Frontal cortex (tissue), 4 donors: ENCODE data around the gene GART. TPM values are rescaled to one million over a fixed set of nuclear protein-coding genes. Genes with fewer than 3 reads are reported as not detected.
A peak's percentile ranks its signal among the peaks of the same experiment; 100 is the strongest.
"Not testable (repeated sequence)": the region's sequence is repeated elsewhere in the genome, so short reads cannot be mapped to it uniquely, and the experiment has no call there.

Experiments used
- DNase-seq, 2 donors: peaks; one replicate each; pipeline ENCODE4 v3.0.0; 2012; ENCODE audit warnings: low spot score in 2 of 2
- FAIRE-seq: peaks from 2 replicates; lab custom pipeline; 2012; peaks lifted over from hg19 to GRCh38; lab: Jason Lieb, UNC
- total RNA-seq: library from RNA; depleted of rRNA; stranded (reverse); fragments of >200 nt; gene quantifications from one replicate; pipeline ENCODE4 v1.2.3, GENCODE V29; 2014
- donor health status: control.
- donor health status: control.
- donor health status: control.

GART gene
- total RNA-seq: 83.2 TPM

GRCh38 chr21:33541756-33542639 is at the start of gene GART:
Gene GART (minus strand): TSS chr21:33542117. CDS start chr21:33539315, 2,802 bp downstream.
- peak; percentile 66 to 69 for DNase-seq
- no peak for FAIRE-seq

GRCh38 chr21:33588485-33589335 is 46.8 kb upstream of the GART start, which contains the start of gene DONSON:
Gene DONSON (minus strand): TSS chr21:33588684. CDS start chr21:33588641, 43 bp downstream.
- FAIRE-seq: no peak

DNA sequence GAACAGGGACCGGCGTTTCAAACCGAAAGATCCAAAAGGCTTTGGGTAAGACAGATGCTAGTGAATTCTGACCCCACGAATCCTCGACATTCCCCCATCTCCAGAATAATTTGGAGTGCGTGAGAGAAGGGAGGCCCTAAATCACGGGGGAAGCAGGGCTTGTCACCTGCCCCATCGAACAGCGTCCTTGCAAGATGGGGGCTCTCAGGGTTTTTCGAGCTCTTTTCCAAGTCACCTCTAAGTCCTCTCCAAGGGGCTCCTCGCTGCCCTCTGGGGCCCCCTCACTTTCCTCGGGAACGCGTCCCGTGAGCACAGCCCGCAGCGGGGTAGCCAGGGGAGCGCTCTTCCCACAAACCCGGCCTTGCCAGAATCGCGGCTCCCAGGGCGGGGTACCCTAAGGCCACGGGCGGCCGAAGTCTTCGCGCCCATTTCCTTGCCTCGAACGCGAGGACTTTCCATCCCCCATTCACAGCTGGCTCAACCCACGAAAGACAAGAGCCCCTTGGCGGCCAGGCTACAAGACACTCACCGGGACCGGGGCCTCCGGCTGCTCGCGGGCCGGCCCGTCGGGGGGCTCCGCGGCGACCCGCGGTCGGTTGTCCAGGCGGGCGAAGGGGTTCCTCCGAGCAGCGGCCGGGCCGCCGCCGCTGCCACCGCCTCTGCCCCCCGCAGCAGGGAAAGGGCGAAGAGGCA is 46.0 kb upstream of the GART start:
- FAIRE-seq: no peak

More at GRCh38 chr21:33588485-33589335, 46.8 kb upstream of the GART start, which contains the start of gene DONSON:
- peak; percentile 95 for DNase-seq

DNA sequence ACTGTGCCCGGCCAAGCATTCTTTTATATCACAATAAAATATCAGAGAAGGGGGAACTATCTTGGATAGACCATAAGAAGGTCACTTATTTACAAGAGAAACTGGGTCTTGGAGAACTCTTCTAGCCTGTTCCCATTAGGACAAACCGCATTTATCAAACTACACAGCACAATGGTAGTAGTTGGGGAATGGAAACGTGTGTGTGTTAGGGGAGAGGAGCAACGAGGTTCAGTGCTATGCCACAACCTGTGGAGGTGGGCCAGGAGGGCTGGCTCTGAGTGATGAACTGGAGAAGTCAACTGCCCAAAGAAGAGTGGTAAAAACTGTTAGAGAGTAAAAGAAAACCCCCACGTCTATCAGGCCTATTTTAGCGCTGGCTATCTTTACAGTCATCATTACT is 45.0 kb upstream of the GART start:
- FAIRE-seq: no peak

More for the DNA sequence above, 46.0 kb upstream of the GART start:
- DNase-seq: peak; percentile 28 to 33

GRCh38 chr21:33584455-33584854 is 42.5 kb upstream of the GART start:
- DNase-seq: no peak
- no peak for FAIRE-seq

More for the DNA sequence above, 45.0 kb upstream of the GART start:
- DNase-seq: no peak

GRCh38 chr21:33578959-33579542 is 37.1 kb upstream of the GART start:
- DNase-seq (no peak), FAIRE-seq (no peak)

DNA sequence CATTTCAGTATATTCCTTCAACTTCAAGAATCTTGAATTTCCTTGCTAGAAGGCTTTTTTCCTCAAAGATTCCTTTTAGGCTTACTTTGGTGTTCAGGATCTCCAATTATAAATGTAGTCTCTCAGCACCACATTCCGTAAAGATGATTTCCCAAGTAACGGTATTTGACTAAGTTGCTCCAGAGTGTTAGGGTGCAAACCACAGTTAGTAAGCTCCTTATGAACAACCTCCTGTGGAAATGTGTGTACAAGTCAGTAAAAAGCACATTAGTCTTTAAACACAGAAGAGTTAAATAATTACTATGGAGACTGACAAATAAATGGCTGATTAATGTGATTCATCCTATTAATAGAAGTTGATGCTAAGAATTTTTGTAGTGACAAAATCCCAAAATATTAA is 36.3 kb upstream of the GART start:
- FAIRE-seq (no peak), DNase-seq (no peak)

GRCh38 chr21:33576741-33577141 is 34.8 kb upstream of the GART start:
- DNase-seq, FAIRE-seq: not testable (repeated sequence)

DNA sequence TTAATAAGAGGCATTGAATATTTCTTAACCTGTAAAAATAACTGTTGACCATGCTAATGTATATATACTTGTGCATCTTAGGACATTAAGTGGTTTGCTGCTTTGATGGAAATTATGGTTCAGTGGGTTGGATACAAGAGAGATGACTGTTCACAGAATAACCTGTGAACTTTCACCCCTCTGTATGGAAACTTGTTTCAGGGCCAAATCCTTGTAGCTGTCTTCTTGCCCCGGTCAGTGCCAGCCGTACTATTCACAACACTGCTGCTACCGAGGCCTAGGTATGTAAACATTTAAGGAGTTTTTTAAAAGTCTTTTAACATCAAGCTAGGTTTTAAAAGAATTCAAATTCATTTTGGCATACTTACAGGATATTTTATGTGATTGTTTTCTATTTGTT is 30.4 kb upstream of the GART start:
- DNase-seq (no peak), FAIRE-seq (no peak)

GRCh38 chr21:33569991-33570390 is 28.1 kb upstream of the GART start:
- no peak for FAIRE-seq
- DNase-seq: no peak

- FAIRE-seq (no peak), DNase-seq (no peak)
Observed at GRCh38 chr21:33568448-33568847, 26.5 kb upstream of the GART start.

- FAIRE-seq (no peak), DNase-seq (no peak)
Observed at GRCh38 chr21:33567914-33568313, 26.0 kb upstream of the GART start.

GRCh38 chr21:33566514-33566913 is 24.6 kb upstream of the GART start:
- DNase-seq: no peak
- FAIRE-seq: no peak

DNA sequence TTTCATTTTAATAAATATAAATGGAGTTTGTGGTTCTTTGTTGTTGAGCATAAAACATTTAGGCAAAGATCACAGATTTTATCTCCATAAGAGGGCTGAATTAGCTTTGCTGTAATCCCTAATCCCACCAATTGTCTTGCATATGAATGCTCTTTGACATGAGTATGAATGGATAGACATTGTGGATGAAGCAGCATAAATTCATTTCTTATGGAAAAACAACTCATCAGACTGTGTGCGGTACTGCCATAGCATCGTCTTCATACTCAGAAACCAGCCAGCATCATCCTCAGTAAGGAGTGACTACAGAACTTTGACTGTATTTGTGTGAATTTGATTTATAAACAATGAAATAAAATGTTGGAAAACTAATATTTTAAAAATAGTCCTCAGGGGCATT is 20.5 kb upstream of the GART start:
- FAIRE-seq: no peak
- DNase-seq: no peak

- DNase-seq (no peak), FAIRE-seq (no peak)
Observed at GRCh38 chr21:33561373-33561772, 19.5 kb upstream of the GART start.

DNA sequence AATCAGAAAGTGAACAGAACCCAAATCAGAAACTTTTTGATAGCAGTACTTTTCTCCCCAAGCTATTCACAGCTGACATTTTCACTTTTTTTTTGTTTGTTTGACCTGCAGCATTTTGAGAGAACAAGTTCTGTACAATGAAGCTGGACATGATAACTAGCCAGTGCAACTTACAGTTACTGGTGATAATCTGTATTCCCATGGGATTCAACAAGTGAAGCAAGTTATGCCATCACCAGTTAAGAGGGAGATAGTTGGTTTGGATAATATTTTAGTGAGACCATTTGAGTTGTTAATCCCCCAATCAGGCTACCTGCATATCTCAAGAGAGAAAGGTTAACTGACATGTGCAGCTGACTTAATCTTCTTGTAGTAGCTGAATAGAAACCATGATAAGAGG is 19.0 kb upstream of the GART start:
- DNase-seq: no peak
- FAIRE-seq: no peak

DNA sequence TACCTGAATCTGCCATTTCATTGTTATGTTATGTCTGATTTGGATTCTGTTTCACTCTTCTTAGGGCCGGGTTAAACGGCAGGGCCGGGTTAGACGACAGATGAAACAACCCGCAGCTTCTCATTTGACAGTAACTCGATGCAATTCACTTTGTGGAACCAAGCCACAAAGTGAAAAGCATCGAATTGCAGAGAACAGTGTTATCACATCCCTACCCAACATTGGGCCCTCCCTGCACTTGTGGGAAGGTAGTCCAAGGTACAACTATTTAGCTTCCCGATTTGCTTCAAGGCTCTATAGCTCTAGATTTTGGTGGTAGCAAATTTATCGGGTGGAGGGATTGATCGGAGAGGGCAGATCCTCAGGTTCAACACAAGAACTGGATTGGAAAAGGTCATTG is 17.9 kb upstream of the GART start:
- no peak for FAIRE-seq
- no peak for DNase-seq

DNA sequence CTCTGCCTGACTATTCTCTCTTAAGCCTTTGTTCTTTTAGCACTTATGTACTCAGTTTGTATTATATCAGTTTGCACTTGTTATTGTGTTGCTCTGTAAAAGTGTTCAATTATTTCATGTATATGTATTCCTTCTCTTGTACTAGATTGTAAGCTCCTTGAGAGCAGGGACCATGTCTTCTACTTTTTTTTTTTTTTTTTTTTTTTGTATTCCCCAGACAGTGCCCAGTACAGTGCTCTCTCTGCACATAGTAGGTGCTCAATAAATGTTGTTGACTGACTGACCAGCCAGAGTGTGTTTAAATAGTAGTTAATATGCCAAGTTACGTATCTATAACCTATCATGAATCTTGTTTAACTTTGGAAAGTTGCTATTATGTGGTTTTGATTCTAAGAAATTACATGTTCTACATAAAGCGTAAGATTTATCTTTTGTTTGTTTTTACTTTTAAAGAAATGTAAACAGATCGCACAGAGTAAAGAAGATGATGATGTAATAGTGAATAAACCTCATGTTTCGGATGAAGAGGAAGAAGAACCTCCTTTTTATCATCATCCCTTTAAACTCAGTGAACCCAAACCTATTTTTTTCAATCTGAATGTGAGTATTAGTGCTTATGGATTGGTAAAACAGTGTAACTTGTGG is 17.0 kb upstream of the GART start:
- FAIRE-seq: no peak
- DNase-seq: no peak

DNA sequence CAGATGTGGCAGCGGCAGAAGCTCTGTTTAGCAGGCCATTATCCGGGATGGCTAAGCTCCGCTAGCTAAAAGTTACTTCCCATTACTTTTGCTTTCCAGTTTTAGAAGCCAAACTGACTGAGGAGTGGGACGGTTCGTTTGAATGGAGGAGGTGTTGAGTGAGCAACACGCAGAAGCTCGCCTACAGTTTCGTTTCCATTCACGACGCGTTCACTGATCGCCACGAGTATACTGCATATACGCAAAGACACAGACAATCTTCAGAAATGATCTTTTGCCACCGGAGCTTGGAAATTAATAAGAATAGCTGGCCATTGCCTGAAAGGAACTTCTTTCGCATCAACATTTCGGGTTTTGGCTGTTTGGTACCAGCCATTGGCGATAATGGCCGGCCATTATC is 15.5 kb upstream of the GART start:
- DNase-seq (no peak), FAIRE-seq (no peak)
